Sigmoid colon (tissue), 7 donors: ENCODE measurements around the gene MARCHF7. TPM values are rescaled to one million over a fixed set of nuclear protein-coding genes. Genes with fewer than 3 reads are reported as not detected.
"Not testable (repeated sequence)": the region's sequence is repeated elsewhere in the genome, so short reads cannot be mapped to it uniquely, and the experiment has no call there.

Source experiments
- DNase-seq: peaks from one replicate; pipeline ENCODE4 v3.0.0-alpha.2; 2019
- H3K27ac ChIP-seq, 4 donors: fragments of 200-600 bp; sonication (generic); one replicate each; pipeline ENCODE4 v1.5.1; 2016 to 2019; ENCODE audit warnings: mild to moderate bottlenecking in 1 of 4
- H3K27me3 ChIP-seq, 3 donors: fragments of 200-600 bp; sonication (generic); one replicate each; pipeline ENCODE4 v1.5.1; 2019; ENCODE audit warnings: mild to moderate bottlenecking in 1 of 3
- H3K36me3 ChIP-seq, 4 donors: fragments of 200-600 bp; sonication (generic); one replicate each; pipeline ENCODE4 v1.5.1; 2016 to 2019
- H3K4me1 ChIP-seq, 4 donors: fragments of 200-600 bp; sonication (generic); one replicate each; pipeline ENCODE4 v1.5.1; 2017 to 2019
- H3K4me3 ChIP-seq, 4 donors: fragments of 200-600 bp; sonication (generic); one replicate each; pipeline ENCODE4 v1.5.1; 2017 to 2019; ENCODE audit warnings: mild to moderate bottlenecking in 2 of 4, moderate library complexity in 1 of 4
- H3K9me3 ChIP-seq, 4 donors: fragments of 200-600 bp in 3 of 4; sonication (generic) in 3 of 4; one replicate each; pipeline versions ENCODE4 v1.5.1 to v1.6.1; 2013 to 2019
- CTCF ChIP-seq, 4 experiments: fragments of 450-650 bp in 3 of 4; fragments of 200-600 bp in 1 of 4; IDR thresholded peaks; one replicate each; pipeline ENCODE4 v1.5.1; 2016 to 2019; ENCODE audit warnings: antibody characterized with exemption in 4 of 4, mild to moderate bottlenecking in 3 of 4, moderate library complexity in 2 of 4
- EP300 ChIP-seq, 4 donors: sonication (generic); formaldehyde crosslinking; IDR thresholded peaks; one replicate each; pipeline ENCODE4 v1.6.1; 2017; ENCODE audit warnings: antibody characterized with exemption in 4 of 4
- POLR2A ChIP-seq, 2 donors: fragments of 450-650 bp; IDR thresholded peaks; one replicate each; pipeline ENCODE4 v1.6.1; 2016; ENCODE audit warnings: antibody characterized with exemption in 2 of 2, mild to moderate bottlenecking in 2 of 2, moderate library complexity in 2 of 2
- POLR2AphosphoS5 ChIP-seq, 4 donors: sonication (generic); formaldehyde crosslinking; IDR thresholded peaks; one replicate each; pipeline ENCODE4 v1.6.1; 2017; ENCODE audit warnings: antibody characterized with exemption in 4 of 4
- WGBS, 2 donors: extraction: QIAGEN DNeasy Blood & Tissue Kit; methylation state at CpG; one replicate each; pipeline ENCODE4 v1.1.7; 2013; 5-methylcytosine and 5-hydroxymethylcytosine counted together
- intact Hi-C: fragments of 100-400 bp; cut with DNase I; formaldehyde crosslinking; loops from one replicate; pipeline ENCODE4 v1.15.1; 2023
- polyA plus RNA-seq, 3 donors: library from polyadenylated mRNA; stranded (reverse); fragments of 200-250 nt; gene quantifications; one replicate each; pipeline ENCODE4 v1.2.3, GENCODE V29; 2013
- total RNA-seq, 4 donors: library from RNA; depleted of rRNA; stranded (reverse); fragments of >200 nt; gene quantifications; one replicate each; pipeline ENCODE4 v1.1.0, GENCODE V29; 2016
- donor health status: healthy with polysubstance abuse.
- donor health status: Bipolar disorder and iron deficiency.
- donor health status: healthy.

Gene MARCHF7
- total and polyA plus RNA-seq, 7 donors: 21.0 to 112 (median 89.9) TPM

GRCh38 chr2:159712929-159713420 is 669 bp downstream of the MARCHF7 start:
- Histone ChIP-seq H3K9me3 (no peaks in the 10 kb centered on the region), H3K4me3 (peak overlapping the region; percentile 92 to 95 (median 92)), H3K4me1 (peaks cover 0 to 57% (median 52%) of the 10 kb centered on the region in 4 donors), H3K36me3 (peaks cover 0 to 19% (median 0%) of the 10 kb centered on the region in 4 donors), H3K27ac (peak overlapping the region; percentile 97 to 99 (median 98)), H3K27me3 (no peaks in the 10 kb centered on the region)
- intact Hi-C loops: loop anchor here (1.0 to 10.0 kb wide), 6 partner anchors 84 to 746 kb away; partner anchors contain the start of genes CD302, TANC1 and WDSUB1
- 0% methylated on average over 32 of the region's 32 CpGs for WGBS, 2 donors
- TF ChIP-seq POLR2AphosphoS5 (IDR thresholded peaks at IDR 0.05) (no peak), CTCF (IDR thresholded peaks at IDR 0.05) (no peak), EP300 (IDR thresholded peaks at IDR 0.05) (no peak), POLR2A (IDR thresholded peaks at IDR 0.05) (no peak)
- DNase-seq: no peak

- Histone ChIP-seq H3K36me3 (peaks cover 0 to 21% (median 0%) of the 10 kb centered on the region in 4 donors), H3K4me1 (peaks cover 0 to 65% (median 58%) of the 10 kb centered on the region in 4 donors), H3K9me3 (no peaks in the 10 kb centered on the region), H3K27me3 (no peaks in the 10 kb centered on the region), H3K27ac (peak overlapping the region; percentile 97 to 99 (median 98)), H3K4me3 (peak overlapping the region; percentile 92 to 95 (median 92))
- WGBS, 2 donors: 30 to 37% methylated on average over 5 of the region's 5 CpGs
- intact Hi-C loops: loop anchor here (5.0 to 10.0 kb wide), 5 partner anchors 84 to 746 kb away; partner anchors contain the start of genes CD302, TANC1 and WDSUB1
- DNase-seq: no peak
- TF ChIP-seq POLR2A (IDR thresholded peaks at IDR 0.05) (no peak), CTCF (IDR thresholded peaks at IDR 0.05) (no peak), POLR2AphosphoS5 (IDR thresholded peaks at IDR 0.05) (no peak), EP300 (IDR thresholded peaks at IDR 0.05) (no peak)
Observed at GRCh38 chr2:159713631-159714246, 1.4 kb downstream of the MARCHF7 start.

- H3K9me3 ChIP-seq: no peaks in the 10 kb centered on the region
- peaks cover 0 to 65% (median 59%) of the 10 kb centered on the region in 4 donors for H3K4me1 ChIP-seq
- H3K4me3 ChIP-seq: peak overlapping the region in 2 of 4 donors; percentile 4 to 93
- H3K27ac ChIP-seq: peak overlapping the region in 1 of 4 donors; percentile 98
- peaks cover 0 to 27% (median 0%) of the 10 kb centered on the region in 4 donors for H3K36me3 ChIP-seq
- no peak for DNase-seq
- WGBS, 2 donors: 74 to 80% methylated on average over 8 of the region's 8 CpGs
- H3K27me3 ChIP-seq: no peaks in the 10 kb centered on the region
- TF ChIP-seq POLR2A (IDR thresholded peaks at IDR 0.05) (no peak), CTCF (IDR thresholded peaks at IDR 0.05) (no peak), POLR2AphosphoS5 (IDR thresholded peaks at IDR 0.05) (no peak), EP300 (IDR thresholded peaks at IDR 0.05) (no peak)
- intact Hi-C loops: loop anchor here (5.0 to 10.0 kb wide), 5 partner anchors 83 to 747 kb away; partner anchors contain the start of genes CD302, TANC1 and WDSUB1
Observed at GRCh38 chr2:159714247-159714930, 2.1 kb downstream of the MARCHF7 start.

GRCh38 chr2:159715451-159715850 is 3.1 kb downstream of the MARCHF7 start:
- Histone ChIP-seq H3K36me3 (peaks cover 0 to 37% (median 0%) of the 10 kb centered on the region in 4 donors), H3K4me3 (no peak overlapping the region), H3K27me3 (no peaks in the 10 kb centered on the region), H3K4me1 (peaks cover 0 to 70% (median 60%) of the 10 kb centered on the region in 4 donors), H3K27ac (no peak overlapping the region), H3K9me3 (no peaks in the 10 kb centered on the region)
- TF ChIP-seq EP300 (IDR thresholded peaks at IDR 0.05): no peak
- no peak for TF ChIP-seq CTCF (IDR thresholded peaks at IDR 0.05)
- no peak for TF ChIP-seq POLR2AphosphoS5 (IDR thresholded peaks at IDR 0.05)
- TF ChIP-seq POLR2A (IDR thresholded peaks at IDR 0.05): no peak
- WGBS, 2 donors: 78 to 88% methylated on average over 4 of the region's 4 CpGs
- no peak for DNase-seq
- intact Hi-C loops: loop anchor here (10.0 kb wide), 2 partner anchors 161 to 431 kb away; partner anchors contain the start of gene WDSUB1

GRCh38 chr2:159716409-159716808 is 4.1 kb downstream of the MARCHF7 start:
- H3K27ac ChIP-seq, H3K9me3 ChIP-seq, H3K4me3 ChIP-seq, DNase-seq, H3K27me3 ChIP-seq: not testable (repeated sequence)
- intact Hi-C loops: loop anchor here (10.0 kb wide), 2 partner anchors 162 to 432 kb away; partner anchors contain the start of gene WDSUB1
- Histone ChIP-seq H3K4me1 (peaks cover 0 to 70% (median 58%) of the 10 kb centered on the region in 4 donors), H3K36me3 (peaks cover 0 to 41% (median 0%) of the 10 kb centered on the region in 4 donors)
- 96 to 97% methylated on average over 4 of the region's 4 CpGs for WGBS, 2 donors
